ENCODE data around the gene EIF4B. TPM values are rescaled to one million over a fixed set of nuclear protein-coding genes. Genes with fewer than 3 reads are reported as not detected.

EIF4B gene
- 1,510 TPM for total RNA-seq

GRCh38 chr12:53005986-53006809, at the start of gene EIF4B:
TSS of gene EIF4B (plus strand) at chr12:53006456. CDS start at chr12:53006484, 28 bp downstream.
- H3K9me3 ChIP-seq (ENCODE audit: low read depth, low read length) = no peaks in the 10 kb centered on the region
- H3K4me1 ChIP-seq (ENCODE audit: insufficient read depth, low read length) = peaks cover 47% of the 10 kb centered on the region
- peak within 1 kb of the TSS; percentile 100 for H3K4me3 ChIP-seq (ENCODE audit: low read length)
- H3K27me3 ChIP-seq (ENCODE audit: insufficient read depth, low read length) = no peaks in the 10 kb centered on the region

GRCh38 chr12:52956987-52957386, 49.3 kb upstream of the EIF4B start:
- Histone ChIP-seq H3K4me1 (ENCODE audit: insufficient read depth, low read length) (no peaks in the 10 kb centered on the region), H3K4me3 (ENCODE audit: low read length) (no peak overlapping the region), H3K9me3 (ENCODE audit: low read depth, low read length) (no peaks in the 10 kb centered on the region), H3K27me3 (ENCODE audit: insufficient read depth, low read length) (no peaks in the 10 kb centered on the region)

- H3K27me3 ChIP-seq (ENCODE audit: insufficient read depth, low read length) = peaks cover 9% of the 10 kb centered on the region
- H3K4me1 ChIP-seq (ENCODE audit: insufficient read depth, low read length) = no peaks in the 10 kb centered on the region
- H3K4me3 ChIP-seq (ENCODE audit: low read length) = no peak overlapping the region
- no peaks in the 10 kb centered on the region for H3K9me3 ChIP-seq (ENCODE audit: low read depth, low read length)
Observed at GRCh38 chr12:52964556-52965336, 41.5 kb upstream of the EIF4B start.

- Histone ChIP-seq H3K4me3 (ENCODE audit: low read length) (no peak overlapping the region), H3K4me1 (ENCODE audit: insufficient read depth, low read length) (no peaks in the 10 kb centered on the region), H3K9me3 (ENCODE audit: low read depth, low read length) (no peaks in the 10 kb centered on the region), H3K27me3 (ENCODE audit: insufficient read depth, low read length) (peaks cover 9% of the 10 kb centered on the region)
Observed at GRCh38 chr12:52965337-52965731, 40.9 kb upstream of the EIF4B start.

GRCh38 chr12:52969166-52969795, 37.0 kb upstream of the EIF4B start:
- no peaks in the 10 kb centered on the region for H3K9me3 ChIP-seq (ENCODE audit: low read depth, low read length)

GRCh38 chr12:52969828-52970569, 36.3 kb upstream of the EIF4B start:
- Histone ChIP-seq H3K4me3 (ENCODE audit: low read length) (no peak overlapping the region), H3K27me3 (ENCODE audit: insufficient read depth, low read length) (peaks cover 9% of the 10 kb centered on the region), H3K9me3 (ENCODE audit: low read depth, low read length) (no peaks in the 10 kb centered on the region), H3K4me1 (ENCODE audit: insufficient read depth, low read length) (no peaks in the 10 kb centered on the region)

More at GRCh38 chr12:52969166-52969795, 37.0 kb upstream of the EIF4B start:
- H3K27me3 ChIP-seq (ENCODE audit: insufficient read depth, low read length) = peaks cover 9% of the 10 kb centered on the region
- H3K4me3 ChIP-seq (ENCODE audit: low read length) = no peak overlapping the region
- H3K4me1 ChIP-seq (ENCODE audit: insufficient read depth, low read length) = no peaks in the 10 kb centered on the region

GRCh38 chr12:52971679-52972329, 34.5 kb upstream of the EIF4B start:
- Histone ChIP-seq H3K27me3 (ENCODE audit: insufficient read depth, low read length) (no peaks in the 10 kb centered on the region), H3K4me1 (ENCODE audit: insufficient read depth, low read length) (no peaks in the 10 kb centered on the region), H3K9me3 (ENCODE audit: low read depth, low read length) (no peaks in the 10 kb centered on the region), H3K4me3 (ENCODE audit: low read length) (no peak overlapping the region)

GRCh38 chr12:52975204-52975603, 31.1 kb upstream of the EIF4B start:
- Histone ChIP-seq H3K27me3 (ENCODE audit: insufficient read depth, low read length) (no peaks in the 10 kb centered on the region), H3K4me1 (ENCODE audit: insufficient read depth, low read length) (no peaks in the 10 kb centered on the region), H3K9me3 (ENCODE audit: low read depth, low read length) (no peaks in the 10 kb centered on the region), H3K4me3 (ENCODE audit: low read length) (no peak overlapping the region)

GRCh38 chr12:52975820-52976573, 30.3 kb upstream of the EIF4B start:
- Histone ChIP-seq H3K4me3 (ENCODE audit: low read length) (no peak overlapping the region), H3K4me1 (ENCODE audit: insufficient read depth, low read length) (no peaks in the 10 kb centered on the region), H3K27me3 (ENCODE audit: insufficient read depth, low read length) (no peaks in the 10 kb centered on the region), H3K9me3 (ENCODE audit: low read depth, low read length) (no peaks in the 10 kb centered on the region)

GRCh38 chr12:52976574-52977071, 29.6 kb upstream of the EIF4B start:
- Histone ChIP-seq H3K27me3 (ENCODE audit: insufficient read depth, low read length) (no peaks in the 10 kb centered on the region), H3K4me3 (ENCODE audit: low read length) (no peak overlapping the region), H3K4me1 (ENCODE audit: insufficient read depth, low read length) (no peaks in the 10 kb centered on the region), H3K9me3 (ENCODE audit: low read depth, low read length) (no peaks in the 10 kb centered on the region)

GRCh38 chr12:52977170-52977569, 29.1 kb upstream of the EIF4B start:
- H3K9me3 ChIP-seq (ENCODE audit: low read depth, low read length) = no peaks in the 10 kb centered on the region
- no peaks in the 10 kb centered on the region for H3K4me1 ChIP-seq (ENCODE audit: insufficient read depth, low read length)
- no peaks in the 10 kb centered on the region for H3K27me3 ChIP-seq (ENCODE audit: insufficient read depth, low read length)

GRCh38 chr12:52980096-52980649, 26.1 kb upstream of the EIF4B start:
- H3K4me1 ChIP-seq (ENCODE audit: insufficient read depth, low read length) = no peaks in the 10 kb centered on the region
- no peaks in the 10 kb centered on the region for H3K27me3 ChIP-seq (ENCODE audit: insufficient read depth, low read length)
- no peaks in the 10 kb centered on the region for H3K9me3 ChIP-seq (ENCODE audit: low read depth, low read length)
- H3K4me3 ChIP-seq (ENCODE audit: low read length) = no peak overlapping the region

More at GRCh38 chr12:52977170-52977569, 29.1 kb upstream of the EIF4B start:
- H3K4me3 ChIP-seq (ENCODE audit: low read length) = no peak overlapping the region

GRCh38 chr12:52980650-52981423, 25.4 kb upstream of the EIF4B start:
- Histone ChIP-seq H3K27me3 (ENCODE audit: insufficient read depth, low read length) (no peaks in the 10 kb centered on the region), H3K4me3 (ENCODE audit: low read length) (no peak overlapping the region), H3K9me3 (ENCODE audit: low read depth, low read length) (no peaks in the 10 kb centered on the region), H3K4me1 (ENCODE audit: insufficient read depth, low read length) (no peaks in the 10 kb centered on the region)
